Muscle of back (tissue), 11 donors: Measurements from ENCODE around the gene DAPK2. TPM values are rescaled to one million over a fixed set of nuclear protein-coding genes. Genes with fewer than 3 reads are reported as not detected.
"Not testable (repeated sequence)": the region's sequence is repeated elsewhere in the genome, so short reads cannot be mapped to it uniquely, and the experiment has no call there.

ENCODE experiments used
- DNase-seq, 3 donors: peaks; one replicate each; pipeline versions ENCODE4 v3.0.0 to v3.0.0-alpha.2; 2013
- polyA plus RNA-seq, 10 donors: library from polyadenylated mRNA; unstranded; fragments of 120-200 nt; gene quantifications; one replicate each; pipeline ENCODE4 v1.2.1, GENCODE V29; 2013; ENCODE audit not compliant: insufficient read length in 10 of 10

Gene DAPK2
- polyA plus RNA-seq, 10 donors = 2.3 to 5.6 (median 3.4) TPM

GRCh38 chr15:64058279-64058678, 12.0 kb upstream of the DAPK2 start:
- no peak for DNase-seq

- not testable (repeated sequence) for DNase-seq
Measured at GRCh38 chr15:64053674-64054073, 7.4 kb upstream of the DAPK2 start.

DNA sequence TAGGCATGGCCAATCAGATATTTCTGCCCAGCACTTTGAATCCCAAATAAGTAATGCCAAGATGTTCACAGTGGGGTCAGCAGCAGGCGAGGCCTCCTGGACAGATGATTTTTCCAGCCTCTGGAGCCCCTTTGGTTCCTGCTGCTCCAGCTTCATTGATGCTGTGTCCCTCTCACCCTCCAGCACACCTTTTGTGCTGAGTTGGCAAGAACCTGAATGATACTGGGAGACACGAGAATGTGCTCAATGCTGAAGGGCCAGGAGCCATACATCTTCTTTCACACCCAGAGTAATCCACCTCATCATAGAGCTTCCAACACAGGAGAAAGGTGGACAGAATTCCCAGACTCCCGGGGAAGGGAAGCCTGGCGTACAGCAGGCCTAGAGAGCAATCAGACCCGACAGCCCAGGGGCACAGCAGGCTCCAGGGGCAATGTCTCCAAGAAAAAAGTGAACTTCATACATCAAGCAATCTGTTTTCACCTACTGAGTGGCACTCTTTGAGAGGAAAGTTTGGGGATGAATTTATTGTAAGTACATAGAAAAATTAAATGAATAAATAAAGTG, 6.7 kb upstream of the DAPK2 start:
- DNase-seq = no peak

DNA sequence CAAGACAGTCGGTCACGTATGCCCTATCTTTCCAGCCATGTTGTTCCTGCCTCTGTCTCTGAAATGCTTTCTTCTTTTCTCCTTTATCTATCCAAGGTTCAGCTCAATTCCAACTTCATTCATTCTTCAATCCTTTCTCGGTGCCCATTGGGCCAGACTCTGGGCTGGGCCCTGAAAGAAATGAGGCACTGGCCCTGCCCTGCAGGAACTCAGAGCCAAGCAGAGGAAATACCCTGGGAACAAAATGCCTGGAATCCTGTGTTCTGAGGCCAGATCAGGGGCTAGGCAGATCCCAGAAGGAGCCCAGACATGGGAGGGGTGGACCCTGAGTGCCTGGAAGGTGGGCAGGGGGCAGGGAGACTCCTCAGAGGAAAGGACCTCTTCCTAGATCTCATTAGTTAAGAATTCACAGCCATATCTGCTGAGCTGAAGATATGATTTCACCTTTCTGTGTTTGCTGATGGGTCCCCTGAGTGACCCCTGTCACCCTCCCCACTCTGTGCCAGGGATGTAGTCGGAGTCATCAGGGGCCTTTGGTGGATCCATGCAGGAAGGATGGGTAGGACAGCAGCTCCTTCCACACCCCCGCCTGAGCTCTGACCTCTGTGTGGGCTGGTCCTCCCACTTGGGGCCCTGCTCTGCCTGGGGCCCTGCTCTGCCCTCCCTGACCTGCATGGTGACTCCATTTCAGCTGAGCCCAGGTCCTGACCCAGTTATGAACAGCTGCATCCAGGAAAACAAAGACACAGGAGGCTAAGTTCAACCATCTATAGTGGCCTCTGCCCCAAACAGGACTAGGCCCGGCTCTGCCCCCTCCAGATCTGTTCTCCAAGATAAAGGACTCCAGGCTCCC, 5.3 kb upstream of the DAPK2 start:
- DNase-seq = no peak

DNA sequence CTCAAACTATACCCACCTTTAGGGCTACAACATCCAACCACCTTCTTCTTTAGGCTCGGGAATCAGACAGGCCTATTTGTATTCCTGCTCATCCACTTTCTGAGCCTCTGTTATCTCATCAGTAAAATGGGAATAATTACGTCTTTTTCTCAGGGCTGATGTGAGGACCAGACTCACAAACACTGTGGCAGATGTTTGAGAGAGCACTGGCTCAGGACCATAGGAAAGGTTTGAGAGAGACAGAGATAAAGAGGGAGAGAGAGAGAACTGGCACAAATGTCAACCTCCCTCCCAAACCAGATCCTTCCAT, 4.8 kb upstream of the DAPK2 start:
- DNase-seq = no peak

DNA sequence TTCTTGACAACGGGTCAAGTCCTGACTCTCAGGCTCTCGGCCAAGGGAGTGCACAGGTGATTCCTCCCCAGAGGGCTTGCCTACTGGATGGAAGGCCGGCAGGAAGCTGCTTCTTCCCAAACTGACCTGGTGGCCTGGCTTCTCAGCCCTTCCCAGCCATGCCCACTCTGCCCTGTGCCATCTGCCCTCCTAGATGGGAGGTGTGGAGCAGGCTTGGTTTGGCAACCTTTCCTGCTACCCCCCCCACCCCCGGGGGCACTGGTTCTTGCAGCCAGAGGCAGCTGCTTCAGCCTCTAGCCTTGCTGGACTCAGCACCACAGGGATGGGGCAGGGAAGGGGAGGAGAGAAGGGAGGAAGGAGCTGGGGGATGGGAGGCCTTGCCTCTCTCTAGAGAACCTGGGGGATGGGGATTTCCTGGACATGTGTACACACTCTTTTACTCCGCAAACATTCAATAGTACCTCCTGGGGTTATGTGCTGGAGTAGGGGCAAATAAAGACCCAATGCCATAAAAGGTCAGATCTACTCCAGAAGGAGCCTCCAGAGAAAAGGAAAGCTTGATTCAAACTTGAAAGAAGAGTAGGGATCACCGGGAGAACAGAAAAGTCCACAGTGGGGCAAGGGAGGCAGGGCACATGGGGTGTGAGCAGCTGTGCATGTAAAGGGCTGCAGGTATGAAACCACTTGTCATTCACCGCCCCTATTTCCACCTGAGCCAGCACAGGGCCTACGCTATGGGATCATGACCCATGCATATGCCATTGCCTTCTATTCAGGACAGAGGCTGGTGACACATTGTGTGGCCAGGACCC, 4.2 kb upstream of the DAPK2 start:
- no peak for DNase-seq

- DNase-seq = no peak
Measured at GRCh38 chr15:64048781-64049460, 2.6 kb upstream of the DAPK2 start.

DNA sequence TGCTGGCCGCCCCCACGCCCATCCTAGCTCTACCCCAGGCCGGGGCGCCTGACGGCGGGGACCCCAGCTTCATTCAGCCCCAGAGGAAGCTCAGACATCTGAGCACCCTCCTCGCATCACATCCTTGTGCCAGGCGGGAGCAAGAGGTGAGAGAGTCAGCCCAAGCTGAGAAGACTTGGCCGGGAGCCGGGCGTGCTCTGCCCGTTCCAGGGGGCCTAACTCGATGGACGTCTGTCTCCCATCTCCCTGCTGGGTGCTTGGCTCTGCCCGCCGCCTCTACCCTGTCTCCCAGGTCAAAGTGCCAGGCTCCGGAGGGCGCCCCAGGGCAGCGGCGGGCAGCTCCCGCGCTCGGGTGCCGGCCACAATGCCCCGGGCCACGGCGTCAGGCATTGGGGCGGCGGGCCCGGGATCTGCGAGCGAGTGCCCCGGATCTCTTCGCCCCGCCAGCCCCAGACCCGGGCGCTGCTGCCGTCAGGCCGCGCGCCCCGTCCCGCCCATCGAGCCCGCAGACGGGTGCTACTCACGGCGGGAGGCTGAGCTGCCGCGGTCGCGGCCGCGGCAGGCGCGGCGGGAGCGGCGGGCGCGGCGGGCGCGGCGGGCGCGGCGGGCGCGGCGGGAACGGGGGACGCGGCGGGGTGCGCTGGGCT, 388 bp downstream of the DAPK2 start:
- DNase-seq = peak in 1 of 3 donors; percentile 29

DNA sequence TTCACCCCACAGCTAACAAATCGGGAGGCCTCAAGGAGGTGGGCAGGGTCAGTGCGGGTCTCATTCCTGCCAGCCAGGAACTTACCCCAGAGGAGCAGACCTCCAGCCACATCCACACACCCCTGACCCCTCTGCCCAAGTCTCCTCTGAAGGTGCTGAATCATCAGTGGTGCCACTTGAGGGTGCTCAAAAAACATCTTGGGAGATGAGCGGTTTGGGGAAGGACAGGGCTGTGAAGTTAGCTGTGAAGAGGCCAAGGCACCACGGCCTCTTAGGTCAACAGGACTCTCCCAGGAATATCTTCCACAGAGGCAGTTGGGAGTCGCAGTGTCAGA, 1.2 kb downstream of the DAPK2 start:
- DNase-seq = no peak

- no peak for DNase-seq
Measured at GRCh38 chr15:64044300-64045100, 1.8 kb downstream of the DAPK2 start.

- no peak for DNase-seq
Measured at GRCh38 chr15:64038878-64039610, 7.2 kb downstream of the DAPK2 start.

DNA sequence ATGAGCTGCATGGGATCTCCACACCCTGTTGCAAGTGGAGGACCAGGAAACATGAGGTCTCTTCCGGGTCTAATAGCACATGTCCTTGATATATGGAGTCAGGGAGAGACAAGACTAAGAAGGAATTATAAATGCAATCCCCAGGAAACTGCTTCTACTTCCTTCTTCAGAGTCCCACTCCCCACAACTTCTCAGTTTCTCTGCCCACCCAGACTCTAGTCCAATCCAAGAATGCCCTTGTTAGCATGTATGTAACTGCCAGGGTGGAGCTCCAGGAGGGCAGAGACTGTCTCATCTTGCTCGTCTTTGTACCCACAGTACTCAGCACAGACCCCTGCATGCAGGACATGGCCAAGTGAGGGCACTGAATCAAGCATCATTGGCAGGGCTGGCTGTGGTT, 8.3 kb downstream of the DAPK2 start:
- DNase-seq = no peak

GRCh38 chr15:64037116-64037515, 9.2 kb downstream of the DAPK2 start:
- DNase-seq = no peak

DNA sequence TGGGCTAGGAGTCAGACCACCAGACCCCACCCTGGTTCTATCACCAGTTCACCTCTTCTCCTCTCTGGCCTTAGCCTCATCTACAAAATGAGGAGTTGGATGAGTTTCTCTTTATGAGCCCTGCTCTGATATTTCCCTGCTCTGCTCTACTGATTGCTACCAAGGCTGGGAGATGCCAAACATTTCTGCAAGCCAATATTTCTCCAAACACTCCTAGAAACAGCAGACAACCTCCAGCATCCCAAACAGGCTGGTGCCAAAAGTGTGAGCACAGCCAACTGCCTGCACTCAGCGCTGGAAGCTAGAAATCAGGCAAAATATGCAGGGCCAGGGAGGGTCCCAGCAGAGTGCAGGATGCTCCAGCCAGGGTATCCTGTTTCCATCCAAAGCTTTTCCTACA, 10.8 kb downstream of the DAPK2 start:
- no peak for DNase-seq

DNA sequence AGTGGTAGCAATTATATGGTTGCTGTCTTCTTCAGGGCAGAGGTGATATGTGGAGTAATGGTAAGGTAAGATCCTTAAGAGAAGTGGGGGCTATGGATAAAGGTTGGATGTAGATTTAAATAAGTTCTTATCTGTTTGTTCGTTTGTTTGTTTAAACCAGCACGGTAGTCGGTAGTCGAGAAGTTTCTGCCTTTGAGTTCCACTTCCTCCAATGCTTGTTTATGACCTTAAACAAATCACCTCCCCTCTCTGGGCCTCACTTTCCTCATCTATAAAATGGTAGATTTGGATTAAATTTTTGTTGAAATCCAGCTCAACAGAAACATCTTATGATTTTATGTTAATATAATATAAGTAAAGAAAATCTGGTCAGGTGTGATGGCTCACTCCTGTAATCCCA, 11.8 kb downstream of the DAPK2 start:
- DNase-seq = no peak

GRCh38 chr15:64032329-64032728, 14.0 kb downstream of the DAPK2 start:
- no peak for DNase-seq

- DNase-seq = no peak
Measured at GRCh38 chr15:64030123-64030522, 16.2 kb downstream of the DAPK2 start.

GRCh38 chr15:64029633-64030032, 16.7 kb downstream of the DAPK2 start:
- no peak for DNase-seq

DNA sequence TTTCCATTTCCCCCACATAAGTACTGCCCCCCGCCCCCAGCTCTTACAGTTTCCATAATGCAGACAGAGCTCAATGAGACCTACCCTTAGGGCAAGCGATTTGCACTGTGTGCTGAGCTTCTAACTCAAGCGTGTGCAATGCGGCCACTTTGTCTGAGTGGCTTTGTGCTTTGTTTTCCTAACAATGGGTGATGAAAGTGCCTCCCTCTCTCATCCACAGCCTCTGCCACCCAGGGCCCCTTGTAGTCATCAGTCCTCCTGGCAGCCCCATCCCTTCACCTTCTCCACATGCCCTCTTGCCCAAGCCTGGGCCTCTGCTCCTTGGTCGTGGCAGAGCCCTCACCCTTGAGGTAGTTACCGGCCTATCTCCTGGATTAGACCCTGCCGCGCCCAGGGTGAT, 17.2 kb downstream of the DAPK2 start:
- no peak for DNase-seq

DNA sequence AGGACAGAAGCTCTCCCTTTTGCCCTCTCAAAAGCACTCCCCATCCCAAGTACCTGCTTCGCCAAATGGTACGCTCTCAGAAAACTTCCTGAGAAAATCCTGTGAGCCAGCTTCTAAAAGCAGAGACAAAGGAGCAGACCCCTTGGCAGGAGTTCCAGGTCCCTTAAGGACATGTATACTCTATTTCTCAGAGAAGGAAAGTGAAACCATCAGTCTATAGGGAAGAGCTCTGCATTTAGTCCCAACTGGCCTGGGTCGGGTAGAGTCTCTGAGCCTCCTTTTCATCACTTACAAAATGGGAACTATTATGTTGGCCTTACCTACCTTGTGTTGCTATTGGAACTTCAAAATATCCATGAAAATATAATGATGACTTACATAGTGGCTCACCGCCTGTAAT, 19.7 kb downstream of the DAPK2 start:
- no peak for DNase-seq
